Measurements from ENCODE around the gene TACC2. TPM values are rescaled to one million over a fixed set of nuclear protein-coding genes. Genes with fewer than 3 reads are reported as not detected.
A peak's percentile ranks its signal among the peaks of the same experiment; 100 is the strongest.

TACC2 gene
- total and polyA plus RNA-seq, 12 donors, result 68.1 to 451 (median 364) TPM

DNA sequence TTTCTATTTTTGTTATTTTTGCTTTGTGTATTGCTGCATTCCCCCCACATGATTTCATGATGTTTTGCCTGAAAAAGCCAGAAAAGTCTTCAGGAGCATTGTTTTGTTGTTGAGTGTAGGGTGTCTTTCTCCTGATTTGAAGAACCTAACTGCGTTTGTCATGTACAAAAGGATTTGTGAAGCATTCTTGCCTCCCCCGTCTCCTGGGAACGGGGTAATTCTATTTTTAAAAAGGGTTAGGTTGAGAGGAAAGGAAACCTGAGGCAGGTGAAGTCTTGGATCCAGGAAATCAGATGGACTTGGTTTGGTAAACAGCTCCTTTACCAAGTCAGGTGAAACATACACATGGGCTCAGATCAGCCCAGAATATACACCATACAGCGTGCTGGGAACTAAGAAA lies 256.2 kb downstream of the TACC2 start:
- no peak for DNase-seq
- TF ChIP-seq, protein P1, sequence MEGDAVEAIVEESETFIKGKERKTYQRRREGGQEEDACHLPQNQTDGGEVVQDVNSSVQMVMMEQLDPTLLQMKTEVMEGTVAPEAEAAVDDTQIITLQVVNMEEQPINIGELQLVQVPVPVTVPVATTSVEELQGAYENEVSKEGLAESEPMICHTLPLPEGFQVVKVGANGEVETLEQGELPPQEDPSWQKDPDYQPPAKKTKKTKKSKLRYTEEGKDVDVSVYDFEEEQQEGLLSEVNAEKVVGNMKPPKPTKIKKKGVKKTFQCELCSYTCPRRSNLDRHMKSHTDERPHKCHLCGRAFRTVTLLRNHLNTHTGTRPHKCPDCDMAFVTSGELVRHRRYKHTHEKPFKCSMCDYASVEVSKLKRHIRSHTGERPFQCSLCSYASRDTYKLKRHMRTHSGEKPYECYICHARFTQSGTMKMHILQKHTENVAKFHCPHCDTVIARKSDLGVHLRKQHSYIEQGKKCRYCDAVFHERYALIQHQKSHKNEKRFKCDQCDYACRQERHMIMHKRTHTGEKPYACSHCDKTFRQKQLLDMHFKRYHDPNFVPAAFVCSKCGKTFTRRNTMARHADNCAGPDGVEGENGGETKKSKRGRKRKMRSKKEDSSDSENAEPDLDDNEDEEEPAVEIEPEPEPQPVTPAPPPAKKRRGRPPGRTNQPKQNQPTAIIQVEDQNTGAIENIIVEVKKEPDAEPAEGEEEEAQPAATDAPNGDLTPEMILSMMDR (IDR thresholded peaks at IDR 0.05), result no peak
- Histone ChIP-seq H3K27me3 (no peaks in the 10 kb centered on the region), H3K4me3 (no peak overlapping the region), H3K4me1 (peaks cover 0 to 44% (median 11%) of the 10 kb centered on the region in 9 donors), H3K36me3 (peaks cover 0 to 95% (median 33%) of the 10 kb centered on the region in 9 donors), H3K9me3 (no peaks in the 10 kb centered on the region), H3K27ac (peak overlapping the region in 1 of 10 donors; percentile 1)
- no peak for ATAC-seq
- intact Hi-C loops (cut with DNase I), result no loop called here
- 79 to 83% methylated on average over 4 of the region's 4 CpGs for WGBS, 2 donors

DNA sequence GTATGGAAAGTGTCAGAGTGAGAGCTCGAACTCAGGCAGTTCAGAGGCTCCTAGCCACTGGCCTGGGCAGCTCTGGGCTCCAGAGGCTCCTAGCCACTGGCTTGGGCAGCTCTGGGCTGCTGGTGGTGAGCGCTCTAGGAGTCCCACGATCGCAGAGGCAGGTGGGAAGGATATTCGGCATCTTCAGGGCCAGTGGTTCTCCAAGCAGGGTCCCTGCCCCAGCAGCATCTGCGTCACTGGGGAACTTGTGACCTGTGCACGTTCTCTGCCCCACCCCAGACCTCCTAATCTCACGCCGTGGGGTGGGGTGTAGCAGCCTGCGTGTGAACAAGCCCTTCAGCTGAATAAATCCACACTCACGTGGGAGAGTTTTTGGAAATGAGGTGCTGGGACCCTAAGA lies 256.9 kb downstream of the TACC2 start:
- peaks cover 0 to 93% (median 33%) of the 10 kb centered on the region in 9 donors for H3K36me3 ChIP-seq
- TF ChIP-seq, protein P1 (IDR thresholded peaks at IDR 0.05), result no peak
- intact Hi-C loops (cut with DNase I), result no loop called here
- no peaks in the 10 kb centered on the region for H3K9me3 ChIP-seq
- no peak overlapping the region for H3K4me3 ChIP-seq
- no peak for DNase-seq
- ATAC-seq, result no peak
- H3K27me3 ChIP-seq, result no peaks in the 10 kb centered on the region
- peaks cover 0 to 48% (median 11%) of the 10 kb centered on the region in 9 donors for H3K4me1 ChIP-seq
- 80 to 88% methylated on average over 11 of the region's 11 CpGs for WGBS, 2 donors
- peak overlapping the region in 1 of 10 donors; percentile 2 for H3K27ac ChIP-seq

DNA sequence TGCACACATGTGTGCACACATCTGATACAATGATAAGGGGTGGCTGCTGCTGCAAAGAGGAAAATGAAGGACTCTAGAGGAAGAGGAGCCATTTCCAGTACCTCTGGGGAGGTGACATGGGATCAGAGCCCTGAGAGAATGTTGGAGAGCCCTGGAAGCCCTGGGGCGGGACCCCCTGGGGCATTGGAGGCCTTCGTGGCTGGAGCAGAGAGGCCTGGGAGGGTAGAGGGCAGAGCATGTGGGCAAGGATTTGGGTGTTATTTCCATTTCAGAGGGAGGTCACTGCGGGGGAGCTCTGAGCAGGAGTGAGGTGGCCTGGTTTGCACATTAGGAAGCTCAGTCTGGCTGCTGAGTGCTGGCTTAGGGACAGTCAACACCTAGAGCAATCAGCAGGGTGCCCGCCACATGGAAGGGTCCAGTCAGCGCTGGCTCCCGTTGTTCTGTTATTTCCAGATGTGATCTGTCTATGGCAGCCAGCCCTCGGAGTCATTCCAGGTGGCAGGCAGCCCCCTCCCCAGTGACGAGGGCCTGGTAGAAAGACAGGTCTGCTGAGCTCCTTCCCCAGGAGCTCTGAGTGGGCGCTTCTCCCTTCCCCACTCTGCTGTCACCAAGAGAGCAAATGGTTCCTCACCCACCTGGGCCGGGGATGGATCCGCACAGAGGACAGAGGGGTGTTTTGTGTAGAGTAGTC lies 258.0 kb downstream of the TACC2 start:
- intact Hi-C loops (cut with DNase I), result no loop called here
- ATAC-seq (peak in 5 of 8 donors; percentile 12 to 48 (median 16)), DNase-seq (no peak)
- H3K4me1 ChIP-seq, result peaks cover 0 to 48% (median 11%) of the 10 kb centered on the region in 9 donors
- WGBS, 2 donors, result 68 to 75% methylated on average over 11 of the region's 11 CpGs
- TF ChIP-seq, protein P1 (IDR thresholded peaks at IDR 0.05), result no peak
- no peaks in the 10 kb centered on the region for H3K9me3 ChIP-seq
- H3K36me3 ChIP-seq, result peaks cover 0 to 93% (median 23%) of the 10 kb centered on the region in 9 donors
- H3K4me3 ChIP-seq, result no peak overlapping the region
- peak overlapping the region in 4 of 10 donors; percentile 28 to 40 (median 32) for H3K27ac ChIP-seq
- H3K27me3 ChIP-seq, result no peaks in the 10 kb centered on the region

DNA sequence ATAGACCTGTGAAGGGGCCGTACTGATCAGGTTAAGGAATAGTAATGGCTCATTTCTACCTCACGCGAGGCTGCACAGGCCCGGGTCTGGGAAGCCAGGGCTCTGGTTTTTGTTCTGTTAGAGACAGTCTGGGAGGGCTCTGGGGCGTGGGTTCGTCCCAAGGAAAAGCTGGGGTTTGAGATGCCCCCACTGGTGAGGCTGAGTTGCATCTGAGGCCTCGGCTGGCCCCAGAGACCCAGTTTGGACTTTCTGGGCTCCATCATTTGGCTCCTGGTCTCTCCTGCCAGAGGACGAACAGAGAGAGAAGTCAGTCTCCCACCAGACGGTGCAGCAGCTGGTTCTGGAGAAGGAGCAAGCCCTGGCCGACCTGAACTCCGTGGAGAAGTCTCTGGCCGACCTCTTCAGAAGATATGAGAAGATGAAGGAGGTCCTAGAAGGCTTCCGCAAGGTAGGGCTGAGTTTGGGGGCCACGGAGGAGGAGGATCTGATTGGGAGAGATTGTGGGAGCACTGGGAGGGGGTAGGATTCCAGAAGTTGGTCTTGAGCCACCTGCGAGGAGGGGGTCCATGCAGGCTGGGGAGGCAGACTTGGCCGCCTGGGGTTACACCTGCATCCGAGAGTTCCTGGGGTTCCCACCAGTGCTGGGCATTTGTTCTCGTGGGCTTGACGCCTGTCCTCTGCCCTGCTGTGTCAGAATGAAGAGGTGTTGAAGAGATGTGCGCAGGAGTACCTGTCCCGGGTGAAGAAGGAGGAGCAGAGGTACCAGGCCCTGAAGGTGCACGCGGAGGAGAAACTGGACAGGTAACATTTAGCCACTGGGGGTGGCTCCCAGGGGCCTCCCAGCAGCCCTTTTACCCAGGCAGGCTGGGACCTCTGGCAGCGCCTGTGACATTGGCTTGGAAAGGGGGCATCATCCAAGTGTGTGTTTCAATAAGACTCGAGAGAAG lies 259.7 kb downstream of the TACC2 start:
- no peak for DNase-seq
- 91 to 93% methylated on average over 25 of the region's 25 CpGs for WGBS, 2 donors
- H3K36me3 ChIP-seq, result peaks cover 0 to 92% (median 12%) of the 10 kb centered on the region in 9 donors

More for the DNA sequence above, 259.7 kb downstream of the TACC2 start:
- peak in 1 of 8 donors; percentile 2 for ATAC-seq
- Histone ChIP-seq H3K9me3 (no peaks in the 10 kb centered on the region), H3K27ac (peak overlapping the region in 3 of 10 donors; percentile 22 to 41 (median 32)), H3K4me3 (no peak overlapping the region), H3K27me3 (no peaks in the 10 kb centered on the region), H3K4me1 (peaks cover 0 to 43% (median 8%) of the 10 kb centered on the region in 9 donors)
- TF ChIP-seq, protein P1 (IDR thresholded peaks at IDR 0.05), result no peak
- intact Hi-C loops (cut with DNase I), result no loop called here
